ENCODE measurements around the gene SCD5. TPM values are rescaled to one million over a fixed set of nuclear protein-coding genes. Genes with fewer than 3 reads are reported as not detected.

SCD5 gene
- polyA plus RNA-seq, 4 donors, result 0.45 to 73.0 (median 5.3) TPM

DNA sequence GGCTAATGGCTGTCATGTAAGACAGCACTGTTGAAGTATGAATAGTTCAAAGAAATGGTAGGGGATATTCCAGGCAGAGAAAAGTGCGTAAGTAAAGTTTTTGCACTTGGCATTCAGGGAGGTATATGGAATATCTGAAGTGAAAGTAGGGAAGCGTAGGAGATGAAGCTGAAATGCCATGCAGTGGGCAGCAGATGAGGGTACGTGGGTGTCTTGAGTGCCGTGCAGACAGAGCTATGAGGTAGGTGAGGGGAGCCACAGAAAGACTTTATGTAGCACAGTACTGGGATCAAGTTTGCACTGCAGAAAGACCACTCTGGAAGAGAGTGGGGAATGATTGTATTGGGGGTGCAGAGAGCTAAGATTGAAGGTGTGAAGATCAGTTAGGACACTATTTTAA lies 5.2 kb upstream of the SCD5 start:
- Histone ChIP-seq H3K9me3 (ENCODE audit: control insufficient read depth in 2 of 2, insufficient read depth in 1 of 2, low read depth in 1 of 2, low read length in 1 of 2) (no peaks in the 10 kb centered on the region), H3K36me3 (ENCODE audit: control insufficient read depth in 3 of 3, insufficient read depth in 2 of 3, low read depth in 1 of 3, low read length in 3 of 3) (no peaks in the 10 kb centered on the region), H3K27ac (ENCODE audit: low read depth in 1 of 3, low read length in 2 of 3) (no peak overlapping the region), H3K4me3 (ENCODE audit: low read depth in 1 of 3, low read length in 3 of 3) (no peak overlapping the region), H3K4me1 (ENCODE audit: control insufficient read depth in 3 of 3, insufficient read depth in 2 of 3, low read depth in 1 of 3, low read length in 2 of 3) (peaks cover 0 to 7% (median 0%) of the 10 kb centered on the region in 3 donors), H3K27me3 (ENCODE audit: control insufficient read depth in 3 of 3, insufficient read depth in 3 of 3, low read length in 3 of 3) (no peaks in the 10 kb centered on the region)
- FAIRE-seq (no peak), DNase-seq (no peak)
- WGBS, 3 donors, result 90 to 92% (median 91%) methylated on average over 4 of the region's 4 CpGs

DNA sequence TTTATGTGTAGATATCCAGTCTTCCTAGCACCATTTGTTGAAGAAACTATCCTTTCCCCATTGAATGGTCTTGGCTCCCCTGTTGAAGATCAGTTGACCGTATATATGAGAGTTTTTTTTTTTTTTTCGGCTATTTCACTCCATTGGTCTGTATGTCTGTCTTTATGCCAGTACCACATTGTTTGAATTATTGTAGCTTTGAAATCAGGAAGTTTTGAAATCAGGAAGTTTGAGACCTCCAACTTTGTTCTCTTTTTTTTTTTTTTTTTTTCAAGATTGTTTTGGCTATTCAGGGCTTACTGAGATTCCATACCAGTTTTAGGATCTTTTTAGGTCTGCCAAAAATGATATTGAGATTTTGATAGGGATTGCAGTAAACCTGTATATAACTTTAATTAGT lies 4.3 kb upstream of the SCD5 start:
- H3K27ac ChIP-seq (ENCODE audit: low read depth in 1 of 3, low read length in 2 of 3), result no peak overlapping the region
- no peaks in the 10 kb centered on the region for H3K27me3 ChIP-seq (ENCODE audit: control insufficient read depth in 3 of 3, insufficient read depth in 3 of 3, low read length in 3 of 3)
- no peaks in the 10 kb centered on the region for H3K9me3 ChIP-seq (ENCODE audit: control insufficient read depth in 2 of 2, insufficient read depth in 1 of 2, low read depth in 1 of 2, low read length in 1 of 2)
- no peaks in the 10 kb centered on the region for H3K36me3 ChIP-seq (ENCODE audit: control insufficient read depth in 3 of 3, insufficient read depth in 2 of 3, low read depth in 1 of 3, low read length in 3 of 3)
- 83 to 90% (median 88%) methylated on average over 2 of the region's 2 CpGs for WGBS, 3 donors
- FAIRE-seq, result no peak
- H3K4me3 ChIP-seq (ENCODE audit: low read depth in 1 of 3, low read length in 3 of 3), result no peak overlapping the region
- peaks cover 0 to 7% (median 0%) of the 10 kb centered on the region in 3 donors for H3K4me1 ChIP-seq (ENCODE audit: control insufficient read depth in 3 of 3, insufficient read depth in 2 of 3, low read depth in 1 of 3, low read length in 2 of 3)
- DNase-seq, result no peak

DNA sequence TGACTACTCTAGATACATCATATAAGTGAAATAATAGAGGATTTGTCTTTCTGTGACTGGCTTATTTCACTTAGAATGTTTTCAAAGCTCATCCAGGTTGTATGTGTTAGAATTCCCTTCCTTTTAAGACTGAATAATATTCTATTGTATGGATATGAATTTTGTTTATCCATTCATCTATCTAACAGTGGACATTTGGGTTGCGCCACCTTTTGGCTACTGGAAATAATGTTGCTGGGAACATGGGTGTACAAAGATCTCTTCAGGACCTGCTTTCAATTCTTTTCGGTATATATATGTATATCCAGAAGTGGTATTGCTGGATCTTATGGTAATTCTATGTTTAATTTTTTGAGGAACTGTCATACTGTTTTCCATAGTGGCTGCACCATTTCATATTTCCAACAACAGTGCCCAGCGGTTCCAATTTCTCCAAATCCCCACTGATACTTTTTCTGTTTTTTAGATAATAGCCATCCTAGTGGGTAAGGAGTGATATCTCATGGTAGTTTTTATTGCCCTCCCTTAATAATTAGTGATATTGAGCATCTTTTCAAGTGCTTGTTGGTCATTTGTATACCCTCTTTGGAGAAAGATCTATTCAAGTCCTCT lies 3.4 kb upstream of the SCD5 start:
- peaks cover 0 to 7% (median 4%) of the 10 kb centered on the region in 3 donors for H3K4me1 ChIP-seq (ENCODE audit: control insufficient read depth in 3 of 3, insufficient read depth in 2 of 3, low read depth in 1 of 3, low read length in 2 of 3)
- WGBS, 3 donors, result 35 to 65% (median 53%) methylated on average over 3 of the region's 3 CpGs
- DNase-seq (peak; percentile 30 to 54), FAIRE-seq (no peak)
- no peaks in the 10 kb centered on the region for H3K27me3 ChIP-seq (ENCODE audit: control insufficient read depth in 3 of 3, insufficient read depth in 3 of 3, low read length in 3 of 3)
- H3K4me3 ChIP-seq (ENCODE audit: low read depth in 1 of 3, low read length in 3 of 3), result no peak overlapping the region
- H3K36me3 ChIP-seq (ENCODE audit: control insufficient read depth in 3 of 3, insufficient read depth in 2 of 3, low read depth in 1 of 3, low read length in 3 of 3), result no peaks in the 10 kb centered on the region
- no peaks in the 10 kb centered on the region for H3K9me3 ChIP-seq (ENCODE audit: control insufficient read depth in 2 of 2, insufficient read depth in 1 of 2, low read depth in 1 of 2, low read length in 1 of 2)
- H3K27ac ChIP-seq (ENCODE audit: low read depth in 1 of 3, low read length in 2 of 3), result no peak overlapping the region

DNA sequence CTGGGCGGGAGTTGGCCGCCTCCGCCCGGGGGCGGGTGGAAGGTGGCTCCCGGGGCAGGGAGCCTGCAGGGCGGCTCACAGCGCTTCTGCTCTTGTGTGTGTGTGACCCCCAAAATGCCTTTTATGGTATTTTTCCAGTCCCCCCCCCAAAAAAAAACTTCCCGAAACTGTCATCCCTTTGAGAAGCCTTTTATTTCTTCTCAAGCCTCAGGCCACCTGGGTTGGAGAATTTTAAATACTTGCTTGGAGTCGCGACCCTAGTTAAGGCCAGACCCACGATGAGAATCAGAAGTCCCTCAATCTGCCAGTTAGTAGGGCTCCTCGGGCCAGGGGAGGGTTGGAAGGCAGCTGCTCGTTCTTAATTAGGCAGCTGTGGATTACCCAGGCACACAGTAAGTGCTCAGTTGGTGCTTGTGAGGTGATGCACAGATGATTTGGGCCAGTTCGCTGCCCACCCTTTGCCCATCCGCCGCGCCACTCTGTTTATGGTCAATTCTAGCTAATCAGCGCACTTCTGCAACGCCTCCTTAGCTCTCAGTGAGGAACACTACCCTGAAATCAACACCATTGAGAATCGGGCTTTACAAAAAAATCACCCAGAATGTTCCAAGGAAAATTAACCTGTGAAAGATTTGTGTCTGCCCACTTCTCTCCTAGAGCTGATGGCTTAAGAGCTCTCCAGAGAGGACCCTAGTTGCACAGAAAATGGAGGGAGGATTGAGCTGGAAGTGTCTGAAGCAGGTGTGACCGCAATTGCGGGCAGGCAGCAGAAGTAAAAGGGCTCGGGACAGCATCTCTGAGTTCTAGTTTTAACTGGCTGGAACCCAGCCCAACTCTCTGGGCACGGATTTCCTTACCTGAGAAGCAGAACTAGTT lies 648 bp upstream of the SCD5 start:
- FAIRE-seq (no peak), DNase-seq (peak in 1 of 2 donors; percentile 45)
- H3K27me3 ChIP-seq (ENCODE audit: control insufficient read depth in 3 of 3, insufficient read depth in 3 of 3, low read length in 3 of 3), result no peaks in the 10 kb centered on the region
- 2 to 8% (median 5%) methylated on average over 24 to 25 of the region's 25 CpGs for WGBS, 3 donors
- H3K4me3 ChIP-seq (ENCODE audit: low read depth in 1 of 3, low read length in 3 of 3), result peak overlapping the region; percentile 22 to 76 (median 71)
- H3K9me3 ChIP-seq (ENCODE audit: control insufficient read depth in 2 of 2, insufficient read depth in 1 of 2, low read depth in 1 of 2, low read length in 1 of 2), result no peaks in the 10 kb centered on the region
- H3K4me1 ChIP-seq (ENCODE audit: control insufficient read depth in 3 of 3, insufficient read depth in 2 of 3, low read depth in 1 of 3, low read length in 2 of 3), result peaks cover 0 to 11% (median 4%) of the 10 kb centered on the region in 3 donors
- peaks cover 0 to 4% (median 0%) of the 10 kb centered on the region in 3 donors for H3K36me3 ChIP-seq (ENCODE audit: control insufficient read depth in 3 of 3, insufficient read depth in 2 of 3, low read depth in 1 of 3, low read length in 3 of 3)
- peak overlapping the region in 1 of 3 donors; percentile 48 for H3K27ac ChIP-seq (ENCODE audit: low read depth in 1 of 3, low read length in 2 of 3)

DNA sequence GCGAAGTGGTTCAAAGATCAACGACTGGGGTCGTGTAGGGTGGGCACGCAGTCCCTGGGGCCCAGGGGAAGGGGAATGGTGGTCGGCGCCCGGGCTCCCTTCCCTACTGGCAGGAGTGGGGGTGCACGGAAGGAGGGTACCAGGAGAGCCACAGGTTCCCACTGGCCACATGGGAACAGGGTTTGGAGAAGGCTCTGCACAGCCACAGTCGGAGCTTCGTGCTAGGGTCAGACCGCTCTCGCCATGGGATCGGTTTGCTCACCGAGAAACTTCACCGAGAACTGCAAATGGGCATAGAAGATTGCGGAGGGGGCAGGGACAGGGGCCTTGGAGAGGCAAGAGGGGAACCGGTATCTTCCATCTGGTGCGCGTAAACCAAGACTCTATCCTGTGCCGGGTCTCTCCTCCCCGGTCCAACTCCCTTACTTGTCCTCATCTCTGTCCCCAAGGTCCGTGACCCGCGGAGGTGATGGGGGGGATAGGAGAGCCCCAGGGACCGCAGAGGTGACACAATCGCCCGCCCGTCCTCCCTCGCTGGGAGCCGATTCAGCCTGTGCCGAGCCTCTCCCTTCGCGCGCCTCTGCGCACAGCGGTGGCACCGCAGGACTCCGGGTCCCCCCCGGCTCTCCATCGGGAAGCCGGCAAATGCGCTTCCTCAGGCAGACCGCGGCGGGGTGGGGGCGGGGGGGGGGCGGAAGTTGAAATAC lies 1.0 kb downstream of the SCD5 start:
- no peak for FAIRE-seq

DNA sequence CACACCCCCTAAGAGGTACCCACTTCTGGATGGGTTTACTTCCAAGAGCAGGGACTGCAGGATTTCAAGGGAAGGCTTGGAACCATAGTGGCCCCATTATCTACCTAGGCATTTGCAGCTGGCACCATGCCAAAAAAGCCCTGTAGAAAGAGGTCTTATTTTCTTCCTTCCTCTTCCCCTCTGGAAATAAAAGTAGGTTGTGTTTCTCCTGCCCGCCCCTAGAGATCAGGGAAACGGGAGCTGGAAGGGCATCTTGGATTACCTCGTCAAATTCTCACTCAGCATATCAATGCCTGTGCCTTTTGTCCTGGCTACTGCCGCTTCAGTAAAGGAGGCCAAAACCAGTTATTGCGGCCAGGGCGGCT lies 1.6 kb downstream of the SCD5 start:
- H3K36me3 ChIP-seq (ENCODE audit: control insufficient read depth in 3 of 3, insufficient read depth in 2 of 3, low read depth in 1 of 3, low read length in 3 of 3), result peaks cover 0 to 4% (median 0%) of the 10 kb centered on the region in 3 donors
- 8 to 35% (median 29%) methylated on average over 6 of the region's 6 CpGs for WGBS, 3 donors
- H3K27me3 ChIP-seq (ENCODE audit: control insufficient read depth in 3 of 3, insufficient read depth in 3 of 3, low read length in 3 of 3), result no peaks in the 10 kb centered on the region
- H3K4me1 ChIP-seq (ENCODE audit: control insufficient read depth in 3 of 3, insufficient read depth in 2 of 3, low read depth in 1 of 3, low read length in 2 of 3), result peaks cover 0 to 11% (median 4%) of the 10 kb centered on the region in 3 donors
- FAIRE-seq (no peak), DNase-seq (peak in 1 of 2 donors; percentile 68)
- H3K9me3 ChIP-seq (ENCODE audit: control insufficient read depth in 2 of 2, insufficient read depth in 1 of 2, low read depth in 1 of 2, low read length in 1 of 2), result no peaks in the 10 kb centered on the region
- H3K27ac ChIP-seq (ENCODE audit: low read depth in 1 of 3, low read length in 2 of 3), result peak overlapping the region in 1 of 3 donors; percentile 33
- peak overlapping the region in 1 of 3 donors; percentile 71 for H3K4me3 ChIP-seq (ENCODE audit: low read depth in 1 of 3, low read length in 3 of 3)

More for the DNA sequence above, 1.0 kb downstream of the SCD5 start:
- DNase-seq, result peak in 1 of 2 donors; percentile 77
- no peaks in the 10 kb centered on the region for H3K9me3 ChIP-seq (ENCODE audit: control insufficient read depth in 2 of 2, insufficient read depth in 1 of 2, low read depth in 1 of 2, low read length in 1 of 2)
- peaks cover 0 to 4% (median 0%) of the 10 kb centered on the region in 3 donors for H3K36me3 ChIP-seq (ENCODE audit: control insufficient read depth in 3 of 3, insufficient read depth in 2 of 3, low read depth in 1 of 3, low read length in 3 of 3)
- H3K27me3 ChIP-seq (ENCODE audit: control insufficient read depth in 3 of 3, insufficient read depth in 3 of 3, low read length in 3 of 3), result no peaks in the 10 kb centered on the region
- peaks cover 0 to 11% (median 4%) of the 10 kb centered on the region in 3 donors for H3K4me1 ChIP-seq (ENCODE audit: control insufficient read depth in 3 of 3, insufficient read depth in 2 of 3, low read depth in 1 of 3, low read length in 2 of 3)
- 2 to 4% (median 4%) methylated on average over 41 to 47 of the region's 47 CpGs for WGBS, 3 donors
- peak overlapping the region; percentile 22 to 76 (median 71) for H3K4me3 ChIP-seq (ENCODE audit: low read depth in 1 of 3, low read length in 3 of 3)
- H3K27ac ChIP-seq (ENCODE audit: low read depth in 1 of 3, low read length in 2 of 3), result peak overlapping the region in 1 of 3 donors; percentile 33

DNA sequence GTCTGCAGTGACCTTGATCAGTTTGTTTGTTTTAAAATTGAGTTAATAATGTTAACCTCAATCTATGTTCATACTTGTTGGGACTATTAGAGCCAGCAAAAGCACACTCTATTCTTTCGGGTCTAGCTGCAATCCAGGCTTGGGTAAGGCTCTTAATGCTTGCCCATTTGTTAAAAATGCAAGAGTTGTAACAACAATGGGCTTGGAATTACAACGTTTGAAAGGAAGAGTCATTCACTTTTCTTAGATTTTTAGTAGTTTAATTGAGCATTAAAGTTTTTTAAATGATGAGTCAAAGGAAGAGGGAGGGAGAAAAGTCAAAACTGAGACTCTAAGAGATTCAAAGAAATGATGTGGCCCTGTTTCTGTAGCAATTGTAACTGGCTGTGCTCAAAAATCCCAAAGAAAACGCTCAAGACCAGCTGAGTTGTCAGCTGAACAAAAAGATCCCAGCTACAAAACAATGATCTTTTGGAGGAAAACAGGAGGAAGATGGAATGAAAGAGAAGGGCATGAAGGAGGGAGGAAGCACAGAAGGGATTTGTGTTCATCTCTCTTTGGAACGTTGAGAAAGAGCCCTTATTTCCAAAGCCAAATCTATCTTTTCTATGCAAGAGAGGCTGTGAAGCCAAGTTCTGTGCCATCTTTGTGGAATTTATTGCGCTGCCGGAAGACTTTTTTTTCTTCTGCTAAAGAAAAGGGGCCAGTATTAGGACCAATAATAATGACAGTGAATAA lies 5.5 kb downstream of the SCD5 start:
- FAIRE-seq, result no peak
- WGBS, 3 donors, result 69 to 73% (median 69%) methylated on average over 6 of the region's 6 CpGs
- H3K27me3 ChIP-seq (ENCODE audit: control insufficient read depth in 3 of 3, insufficient read depth in 3 of 3, low read length in 3 of 3), result no peaks in the 10 kb centered on the region

More for the DNA sequence above, 5.5 kb downstream of the SCD5 start:
- Histone ChIP-seq H3K27ac (ENCODE audit: low read depth in 1 of 3, low read length in 2 of 3) (no peak overlapping the region), H3K4me3 (ENCODE audit: low read depth in 1 of 3, low read length in 3 of 3) (no peak overlapping the region), H3K4me1 (ENCODE audit: control insufficient read depth in 3 of 3, insufficient read depth in 2 of 3, low read depth in 1 of 3, low read length in 2 of 3) (peaks cover 3 to 4% (median 4%) of the 10 kb centered on the region in 3 donors), H3K9me3 (ENCODE audit: control insufficient read depth in 2 of 2, insufficient read depth in 1 of 2, low read depth in 1 of 2, low read length in 1 of 2) (no peaks in the 10 kb centered on the region), H3K36me3 (ENCODE audit: control insufficient read depth in 3 of 3, insufficient read depth in 2 of 3, low read depth in 1 of 3, low read length in 3 of 3) (peaks cover 0 to 7% (median 0%) of the 10 kb centered on the region in 3 donors)
- DNase-seq, result no peak

Measured in small intestine (tissue), 7 donors.